DMS53 (cell line): ENCODE data around the gene CCDC149.

Experiments used
- DNase-seq: peaks from one replicate; lab custom pipeline; 2025; lab: John Stamatoyannopoulos, UW

The CCDC149 gene

GRCh38 chr4:24843096-24843495 lies 69.7 kb downstream of the CCDC149 start:
- DNase-seq: no peak

- no peak for DNase-seq
These were observed 70.5 kb downstream of the CCDC149 start for GRCh38 chr4:24842356-24842755.

- DNase-seq: peak; percentile 70
These were observed 71.9 kb downstream of the CCDC149 start for GRCh38 chr4:24840826-24841543.

GRCh38 chr4:24840362-24840761 lies 72.5 kb downstream of the CCDC149 start:
- DNase-seq: peak; percentile 68

- DNase-seq: no peak
These were observed 75.1 kb downstream of the CCDC149 start for GRCh38 chr4:24837781-24838180.

GRCh38 chr4:24837336-24837735 lies 75.5 kb downstream of the CCDC149 start:
- no peak for DNase-seq

- DNase-seq: no peak
These were observed 76.1 kb downstream of the CCDC149 start for GRCh38 chr4:24836661-24837242.

GRCh38 chr4:24835696-24836095 lies 77.1 kb downstream of the CCDC149 start:
- DNase-seq: no peak

GRCh38 chr4:24831637-24832036 lies 81.2 kb downstream of the CCDC149 start:
- DNase-seq: no peak

- no peak for DNase-seq
These were observed 88.1 kb downstream of the CCDC149 start for GRCh38 chr4:24824720-24825119.

- DNase-seq: no peak
These were observed 92.3 kb downstream of the CCDC149 start for GRCh38 chr4:24820541-24820940.

GRCh38 chr4:24816797-24817196 lies 96.0 kb downstream of the CCDC149 start:
- no peak for DNase-seq

- DNase-seq: no peak
These were observed 99.1 kb downstream of the CCDC149 start for GRCh38 chr4:24813732-24814131.

GRCh38 chr4:24810871-24811631 lies 101.8 kb downstream of the CCDC149 start:
- no peak for DNase-seq

- no peak for DNase-seq
These were observed 102.9 kb downstream of the CCDC149 start for GRCh38 chr4:24809815-24810405.

- DNase-seq: peak; percentile 35
These were observed 103.5 kb downstream of the CCDC149 start for GRCh38 chr4:24809376-24809775.

GRCh38 chr4:24808955-24809354 lies 103.9 kb downstream of the CCDC149 start:
- DNase-seq: no peak

GRCh38 chr4:24808261-24808660 lies 104.6 kb downstream of the CCDC149 start:
- DNase-seq: no peak

- DNase-seq: no peak
These were observed 105.2 kb downstream of the CCDC149 start for GRCh38 chr4:24807611-24808010.

GRCh38 chr4:24806206-24806990 lies 106.4 kb downstream of the CCDC149 start:
- DNase-seq: no peak

GRCh38 chr4:24805566-24805965 lies 107.3 kb downstream of the CCDC149 start:
- no peak for DNase-seq

- DNase-seq: peak; percentile 33
These were observed 107.8 kb downstream of the CCDC149 start for GRCh38 chr4:24805067-24805466.
